IMR-90 (cell line): ENCODE results near the gene ARMC10. TPM values are rescaled to one million over a fixed set of nuclear protein-coding genes. Genes with fewer than 3 reads are reported as not detected.

Source experiments
- ATAC-seq: fragments of 200-7000 bp; cut with Tn5 transposase; 2 replicates; pipeline ENCODE4 v1.9.1; 2020; ENCODE audit warnings: low read depth, mild to moderate bottlenecking, moderate library complexity
- BruUV-seq: library from RNA; stranded (reverse); fragments of 400-500 nt; replicated peaks from 2 replicates; lab custom pipeline; 2021; lab: Mats Ljungman, UMichigan
- CTCF ChIA-PET: fragments of 300-600 bp; formaldehyde crosslinking; extraction: SDS; loops from one replicate; lab custom pipeline; 2021; ENCODE audit warnings: antibody characterized with exemption; lab: Yijun Ruan, JAX
- POLR2A ChIA-PET: fragments of 300-600 bp; sonication (Branson Sonifier 250); formaldehyde crosslinking; loops from one replicate; lab custom pipeline; 2022; ENCODE audit warnings: antibody characterized with exemption; ENCODE audit not compliant: unreplicated experiment; lab: Charles Lee
- DNase-seq: peaks from one replicate; pipeline ENCODE4 v3.0.0; 2013
- H2AFZ ChIP-seq: replicated peaks from 2 replicates; pipeline ENCODE3; 2013; ENCODE audit warnings: low read length, mild to moderate bottlenecking; ENCODE audit not compliant: poor library complexity
- H2AK5ac ChIP-seq: 2 replicates; pipeline ENCODE4 v1.6.1; 2013; ENCODE audit warnings: low read depth, low read length, inconsistent platforms
- H2AK9ac ChIP-seq: replicated peaks from 2 replicates; pipeline ENCODE3; 2013; ENCODE audit warnings: mild to moderate bottlenecking, low read depth, low read length, moderate library complexity; ENCODE audit not compliant: poor library complexity
- H2BK120ac ChIP-seq: 2 replicates; pipeline ENCODE4 v1.6.1; 2013; ENCODE audit warnings: low read depth, low read length, inconsistent platforms
- H2BK15ac ChIP-seq: 3 replicates; pipeline ENCODE4 v1.6.1; 2013; ENCODE audit warnings: low read depth, low read length, inconsistent platforms
- H2BK20ac ChIP-seq: 2 replicates; pipeline ENCODE4 v1.6.1; 2013; ENCODE audit warnings: low read depth, mild to moderate bottlenecking, inconsistent platforms, low read length, moderate library complexity
- H2BK5ac ChIP-seq: 2 replicates; pipeline ENCODE4 v1.6.1; 2013; ENCODE audit warnings: mild to moderate bottlenecking, low read depth, low read length, inconsistent platforms; ENCODE audit not compliant: poor library complexity, severe bottlenecking
- H3K14ac ChIP-seq: replicated peaks from 2 replicates; pipeline ENCODE4 v1.6.1; 2013; ENCODE audit warnings: low read depth, low read length, inconsistent platforms
- H3K18ac ChIP-seq: 2 replicates; pipeline ENCODE4 v1.6.1; 2013; ENCODE audit warnings: low read depth, low read length, control low read depth
- H3K23ac ChIP-seq: 2 replicates; pipeline ENCODE4 v1.6.1; 2013; ENCODE audit warnings: low read depth, low read length, inconsistent platforms
- H3K27ac ChIP-seq: 2 replicates; pipeline ENCODE4 v1.5.1; 2013; ENCODE audit warnings: mild to moderate bottlenecking, control low read depth, low read length; ENCODE audit not compliant: insufficient read depth
- H3K27me3 ChIP-seq: 2 replicates; pipeline ENCODE4 v1.6.1; 2013; ENCODE audit warnings: low read length; ENCODE audit not compliant: control insufficient read depth, insufficient read depth
- H3K36me3 ChIP-seq: 2 replicates; pipeline ENCODE4 v1.6.1; 2013; ENCODE audit warnings: low read length, mixed read lengths; ENCODE audit not compliant: control insufficient read depth, insufficient read depth
- H3K4ac ChIP-seq: 2 replicates; pipeline ENCODE4 v1.6.1; 2013; ENCODE audit warnings: low read depth, low read length, inconsistent platforms
- H3K4me1 ChIP-seq: 2 replicates; pipeline ENCODE4 v1.6.1; 2013; ENCODE audit warnings: low read length, mixed read lengths; ENCODE audit not compliant: control insufficient read depth, insufficient read depth
- H3K4me2 ChIP-seq: 2 replicates; pipeline ENCODE4 v1.6.1; 2013; ENCODE audit warnings: low read depth, mild to moderate bottlenecking, control low read depth, low read length, moderate library complexity
- H3K4me3 ChIP-seq: 2 replicates; pipeline ENCODE4 v1.5.1; 2013; ENCODE audit warnings: low read depth, mild to moderate bottlenecking, control low read depth, low read length, moderate library complexity; ENCODE audit not compliant: insufficient read depth
- H3K56ac ChIP-seq: 2 replicates; pipeline ENCODE4 v1.6.1; 2013; ENCODE audit warnings: low read length, inconsistent platforms; ENCODE audit not compliant: insufficient read depth; ENCODE audit errors: extremely low read depth
- H3K79me1 ChIP-seq, 2 experiments: 2 replicates each; pipeline ENCODE4 v1.6.1; 2013; ENCODE audit warnings: low read length in 2 of 2, inconsistent platforms in 1 of 2, low read depth in 1 of 2
- H3K9ac ChIP-seq: 2 replicates; pipeline ENCODE4 v1.6.1; 2013; ENCODE audit warnings: low read depth, low read length, control low read depth
- H3K9me1 ChIP-seq: 2 replicates; pipeline ENCODE4 v1.6.1; 2013; ENCODE audit warnings: low read length, inconsistent platforms; ENCODE audit not compliant: insufficient read depth
- H3K9me3 ChIP-seq: 2 replicates; pipeline ENCODE4 v1.6.1; 2013; ENCODE audit warnings: low read length; ENCODE audit not compliant: control insufficient read depth, insufficient read depth
- H4K20me1 ChIP-seq: 2 replicates; pipeline ENCODE4 v1.6.1; 2013; ENCODE audit warnings: low read length, inconsistent platforms; ENCODE audit not compliant: insufficient read depth
- H4K5ac ChIP-seq: 2 replicates; pipeline ENCODE4 v1.6.1; 2013; ENCODE audit warnings: mild to moderate bottlenecking, low read depth, low read length, control low read depth
- H4K8ac ChIP-seq, 2 experiments: 2 replicates each; pipeline ENCODE4 v1.6.1; 2013; ENCODE audit warnings: low read depth in 2 of 2, low read length in 2 of 2, control low read depth in 1 of 2, inconsistent platforms in 1 of 2
- H4K91ac ChIP-seq: 2 replicates; pipeline ENCODE4 v1.6.1; 2013; ENCODE audit warnings: low read depth, low read length, inconsistent platforms; ENCODE audit not compliant: insufficient read depth
- BHLHE40 ChIP-seq: fragments of 150-350 bp; IDR thresholded peaks from 2 replicates; pipeline ENCODE4 v1.6.1; 2016; ENCODE audit warnings: mild to moderate bottlenecking, low read depth, low read length
- CEBPB ChIP-seq: IDR thresholded peaks from 2 replicates; pipeline ENCODE4 v1.6.1; 2012; ENCODE audit warnings: low read depth, low read length, improper control_type of control experiment
- CTCF ChIP-seq: conservative IDR thresholded peaks from 2 replicates; pipeline ENCODE4 v1.5.1; 2012; ENCODE audit warnings: mild to moderate bottlenecking, low read depth, low read length, improper control_type of control experiment
- FOS ChIP-seq: fragments of 150-350 bp; IDR thresholded peaks from 2 replicates; pipeline ENCODE4 v1.6.1; 2016; ENCODE audit warnings: low read depth, low read length
- MAZ ChIP-seq: IDR thresholded peaks from 2 replicates; pipeline ENCODE4 v1.6.1; 2012; ENCODE audit warnings: low read depth, mild to moderate bottlenecking, low read length, improper control_type of control experiment, moderate library complexity, borderline replicate concordance
- MXI1 ChIP-seq: IDR thresholded peaks from 2 replicates; pipeline ENCODE4 v1.6.1; 2012; ENCODE audit warnings: low read depth, mild to moderate bottlenecking, low read length, moderate library complexity, borderline replicate concordance
- NFE2L2 ChIP-seq: fragments of 150-350 bp; IDR thresholded peaks from 2 replicates; pipeline ENCODE4 v1.6.1; 2016; ENCODE audit warnings: low read depth, mild to moderate bottlenecking, low read length
- POLR2A ChIP-seq: IDR thresholded peaks from 2 replicates; pipeline ENCODE4 v1.6.1; 2012; ENCODE audit warnings: mild to moderate bottlenecking, low read depth, low read length
- RAD21 ChIP-seq: IDR thresholded peaks from 2 replicates; pipeline ENCODE4 v1.6.1; 2012; ENCODE audit warnings: low read length, improper control_type of control experiment
- RCOR1 ChIP-seq: IDR thresholded peaks from 2 replicates; pipeline ENCODE4 v1.6.1; 2012; ENCODE audit warnings: mild to moderate bottlenecking, low read length, improper control_type of control experiment; ENCODE audit not compliant: insufficient replicate concordance
- RFX5 ChIP-seq: IDR thresholded peaks from 2 replicates; pipeline ENCODE4 v1.8.0; 2012; ENCODE audit warnings: low read depth, mild to moderate bottlenecking, low read length, moderate library complexity
- USF2 ChIP-seq: fragments of 150-350 bp; IDR thresholded peaks from 2 replicates; pipeline ENCODE4 v1.6.1; 2017; ENCODE audit warnings: mild to moderate bottlenecking, antibody characterized with exemption, low read length, low read depth
- WGBS, 2 experiments: methylation state at CpG; one replicate each; pipeline versions ENCODE4 v1.1.5 to v1.1.7; 2013; ENCODE audit warnings: missing lambda C conversion rate in 2 of 2; ENCODE audit not compliant: insufficient read length in 1 of 2; ENCODE audit errors: extremely low coverage in 2 of 2; 5-methylcytosine and 5-hydroxymethylcytosine counted together
- dilution Hi-C: fragments of 300-500 bp; cut with HindIII; formaldehyde crosslinking; loops from one replicate; pipeline ENCODE4 v1.14.3; 2018; ENCODE audit warnings: low sequenced_read_pairs; ENCODE audit not compliant: unreplicated experiment
- in situ Hi-C: fragments of 300-500 bp; cut with MboI; formaldehyde crosslinking; loops from 3 replicates; pipeline ENCODE4 v1.14.3; 2019; ENCODE audit warnings: low sequenced_read_pairs, inconsistent platforms, mixed read lengths
- intact Hi-C: fragments of 100-400 bp; cut with micrococcal nuclease; formaldehyde crosslinking; loops from 2 replicates; pipeline ENCODE4 v1.10.0; 2022
- polyA plus RNA-seq, 3 experiments: library from polyadenylated mRNA; depleted of rRNA; stranded (reverse); fragments of >200 nt; gene quantifications; 2 replicates each; pipeline ENCODE4 v1.2.3, GENCODE V29; 2012; ENCODE audit warnings: low replicate concordance in 1 of 3
- total RNA-seq: library from RNA; depleted of rRNA; stranded (reverse); fragments of >200 nt; gene quantifications from 2 replicates; pipeline ENCODE4 v1.2.3, GENCODE V29; 2012
- TF ChIP-seq, protein P1 (sequence below): fragments of 150-350 bp; IDR thresholded peaks from 2 replicates; pipeline ENCODE4 v1.6.1; 2016; ENCODE audit warnings: low read depth, mild to moderate bottlenecking, low read length, moderate library complexity, borderline replicate concordance

The ARMC10 gene
- total and polyA plus RNA-seq, 2 of the 4 experiments (the other 2 are of a cell fraction): 17.4 to 21.0 TPM

- no TSS peak for BruUV-seq
- Histone ChIP-seq H3K23ac (no peak overlapping the region), H2BK15ac (no peak overlapping the region), H4K91ac (no peak overlapping the region), H3K56ac (no peak overlapping the region), H3K9me3 (no peaks in the 10 kb centered on the region), H2AK9ac (no peak overlapping the region), H2AFZ (no peak overlapping the region), H3K14ac (no peak overlapping the region), H4K5ac (no peak overlapping the region), H2BK120ac (no peak overlapping the region), H3K9ac (no peak overlapping the region), H2BK20ac (no peak overlapping the region), H3K36me3 (no peaks in the 10 kb centered on the region), H2AK5ac (no peak overlapping the region), H3K79me1 (no peaks in the 10 kb centered on the region), H2BK5ac (no peak overlapping the region), H3K4me3 (no peak overlapping the region), H3K18ac (no peak overlapping the region), H3K4me1 (0 out of 2 replicates have a peak, but pooled peaks cover 2% of the 10 kb centered on the region), H3K9me1 (0 out of 2 replicates have a peak, but pooled peaks cover 2% of the 10 kb centered on the region), H3K27ac (no peak overlapping the region), H3K27me3 (no peaks in the 10 kb centered on the region), H4K8ac (no peak overlapping the region), H3K4ac (no peak overlapping the region), H4K20me1 (no peaks in the 10 kb centered on the region), H3K4me2 (no peak overlapping the region)
- WGBS, 2 experiments: no CpG with 5 or more reads among the region's 1 CpG
- ChIA-PET CTCF (no interaction called here), POLR2A (no interaction called here)
- ATAC-seq (no peak), DNase-seq (no peak)
- intact Hi-C loops: no loop called here
- dilution Hi-C loops: no loop called here
- in situ Hi-C loops: no loop called here
- TF ChIP-seq BHLHE40 (no peak), MXI1 (no peak), RAD21 (no peak), MAZ (no peak), RCOR1 (no peak), POLR2A (no peak), CEBPB (no peak), CTCF (no peak), USF2 (no peak), RFX5 (no peak), FOS (no peak), NFE2L2 (no peak)
- TF ChIP-seq, protein P1, sequence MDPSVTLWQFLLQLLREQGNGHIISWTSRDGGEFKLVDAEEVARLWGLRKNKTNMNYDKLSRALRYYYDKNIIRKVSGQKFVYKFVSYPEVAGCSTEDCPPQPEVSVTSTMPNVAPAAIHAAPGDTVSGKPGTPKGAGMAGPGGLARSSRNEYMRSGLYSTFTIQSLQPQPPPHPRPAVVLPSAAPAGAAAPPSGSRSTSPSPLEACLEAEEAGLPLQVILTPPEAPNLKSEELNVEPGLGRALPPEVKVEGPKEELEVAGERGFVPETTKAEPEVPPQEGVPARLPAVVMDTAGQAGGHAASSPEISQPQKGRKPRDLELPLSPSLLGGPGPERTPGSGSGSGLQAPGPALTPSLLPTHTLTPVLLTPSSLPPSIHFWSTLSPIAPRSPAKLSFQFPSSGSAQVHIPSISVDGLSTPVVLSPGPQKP: no peak
Measured at GRCh38 chr7:103037476-103037822, 37.5 kb upstream of the ARMC10 start.
